SK-N-MC (cell line): Measurements from ENCODE around the gene PHF23.

ENCODE experiments used
- EZH2 ChIP-seq: fragments of 200-600 bp; sonication (generic); IDR thresholded peaks from one replicate; pipeline ENCODE4 v1.6.1; 2017; ENCODE audit warnings: antibody characterized with exemption
- FOXP2 ChIP-seq: optimal IDR thresholded peaks from 2 replicates; pipeline ENCODE3; 2011; ENCODE audit warnings: mild to moderate bottlenecking, moderate library complexity; ENCODE audit not compliant: insufficient read depth; ENCODE audit errors: extremely low read length, control extremely low read depth
- POLR2AphosphoS5 ChIP-seq: IDR thresholded peaks from 2 replicates; pipeline ENCODE4 v1.6.1; 2012; ENCODE audit warnings: mild to moderate bottlenecking, low read depth, low read length, borderline replicate concordance

DNA sequence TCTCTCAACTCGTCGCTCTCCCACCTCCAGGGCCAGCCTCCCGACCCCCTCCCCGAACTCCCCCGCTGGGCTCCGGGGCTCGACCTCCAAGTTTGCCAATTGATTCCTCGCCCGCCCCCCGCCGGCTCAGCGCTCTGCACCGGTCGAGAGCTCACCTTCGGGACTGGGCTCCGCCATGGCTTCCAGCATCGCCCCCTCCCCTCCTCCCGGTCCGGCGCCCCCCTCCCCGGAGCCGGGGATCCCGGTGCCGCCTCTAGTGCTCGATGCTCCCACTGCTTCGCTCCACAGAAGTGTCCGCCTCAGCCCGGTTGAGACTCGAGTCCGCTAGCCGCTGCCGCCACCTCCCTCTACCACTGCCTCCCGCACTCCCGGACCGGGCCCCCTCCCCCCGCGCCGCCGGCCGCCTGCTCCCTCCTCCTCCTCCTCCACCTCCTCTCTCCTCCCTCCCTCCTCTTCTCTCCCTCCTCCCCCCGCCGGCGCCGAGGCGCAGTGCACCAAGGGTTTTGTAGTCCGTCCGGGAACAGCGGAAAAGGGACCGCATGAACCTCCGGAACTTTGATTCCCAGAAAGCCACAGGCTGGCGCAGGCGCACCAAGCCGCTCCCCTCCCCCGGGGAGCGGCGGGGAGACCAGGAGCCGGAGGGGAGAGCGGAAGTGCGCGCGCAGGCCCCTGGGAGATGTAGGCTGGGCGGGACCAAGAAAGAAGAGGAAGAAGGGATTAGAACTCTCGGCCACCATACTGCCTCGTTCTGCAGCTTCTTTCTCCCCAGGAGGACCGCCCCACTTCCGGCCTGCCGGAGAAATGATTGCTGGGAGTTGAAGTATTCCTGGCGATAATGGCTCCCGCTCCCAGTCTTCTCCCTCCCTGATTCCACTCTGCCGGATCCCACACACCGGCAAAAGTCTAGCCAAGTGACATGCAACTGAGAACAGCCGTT lies at the start of gene PHF23:
- no peak for TF ChIP-seq EZH2
- peak; percentile 47; the same call in 1 of the 2 replicates for TF ChIP-seq POLR2AphosphoS5
- no peak for TF ChIP-seq FOXP2
